Keratinocyte (primary cell): ENCODE measurements around the gene RPP21. TPM values are rescaled to one million over a fixed set of nuclear protein-coding genes. Genes with fewer than 3 reads are reported as not detected.

Source experiments
- DNase-seq: peaks from one replicate; pipeline ENCODE4 v3.0.0-alpha.2; 2011; ENCODE audit warnings: low read depth, missing footprints, low spot score
- FAIRE-seq: peaks from 2 replicates; lab custom pipeline; 2011; peaks lifted over from hg19 to GRCh38; lab: Jason Lieb, UNC
- H2AFZ ChIP-seq: 2 replicates; pipeline ENCODE4 v1.6.0; 2012; ENCODE audit warnings: low read length, control low read depth, inconsistent platforms; ENCODE audit not compliant: control insufficient read depth
- H3K27ac ChIP-seq: 2 replicates; pipeline ENCODE4 v1.5.1; 2011; ENCODE audit warnings: low read length; ENCODE audit not compliant: control insufficient read depth, insufficient read depth
- H3K27me3 ChIP-seq: 3 replicates; pipeline ENCODE4 v1.6.0; 2011; ENCODE audit warnings: low read length; ENCODE audit not compliant: control insufficient read depth, insufficient read depth; ENCODE audit errors: extremely low read depth
- H3K36me3 ChIP-seq, 2 experiments: 2 replicates in 1 of 2; 3 replicates in 1 of 2; pipeline ENCODE4 v1.5.1; 2011; ENCODE audit warnings: low read length in 2 of 2, mild to moderate bottlenecking in 1 of 2; ENCODE audit not compliant: control insufficient read depth in 2 of 2, insufficient read depth in 2 of 2; ENCODE audit errors: extremely low read depth in 1 of 2
- H3K4me1 ChIP-seq: 3 replicates; pipeline ENCODE4 v1.5.1; 2011; ENCODE audit warnings: low read length; ENCODE audit not compliant: control insufficient read depth, insufficient read depth; ENCODE audit errors: extremely low read depth
- H3K4me2 ChIP-seq: 3 replicates; pipeline ENCODE4 v1.6.0; 2011; ENCODE audit warnings: low read depth, low read length; ENCODE audit not compliant: control insufficient read depth, insufficient read depth; ENCODE audit errors: extremely low read depth
- H3K4me3 ChIP-seq, 3 experiments: fragments of 200-600 bp in 1 of 3; sonication (generic) in 1 of 3; 2 replicates in 2 of 3; 3 replicates in 1 of 3; pipeline ENCODE4 v1.5.1; 2011 to 2016; ENCODE audit warnings: low read length in 3 of 3, mild to moderate bottlenecking in 3 of 3, control low read depth in 2 of 3, inconsistent platforms in 1 of 3, low read depth in 1 of 3, mixed read lengths in 1 of 3, mixed run types in 1 of 3, moderate library complexity in 1 of 3; ENCODE audit not compliant: control insufficient read depth in 2 of 3, insufficient read depth in 2 of 3; ENCODE audit errors: extremely low read depth in 1 of 3
- H3K79me2 ChIP-seq: 2 replicates; pipeline ENCODE4 v1.6.0; 2012; ENCODE audit warnings: low read length; ENCODE audit not compliant: control insufficient read depth, insufficient read depth
- H3K9ac ChIP-seq: 3 replicates; pipeline ENCODE4 v1.6.0; 2011; ENCODE audit warnings: low read length; ENCODE audit not compliant: control insufficient read depth, insufficient read depth; ENCODE audit errors: extremely low read depth
- H3K9me1 ChIP-seq: 3 replicates; pipeline ENCODE4 v1.6.0; 2011; ENCODE audit warnings: low read length; ENCODE audit not compliant: control insufficient read depth, insufficient read depth; ENCODE audit errors: extremely low read depth
- H3K9me3 ChIP-seq: 2 replicates; pipeline ENCODE4 v1.5.1; 2012; ENCODE audit warnings: low read depth, low read length; ENCODE audit not compliant: control insufficient read depth
- H4K20me1 ChIP-seq: 3 replicates; pipeline ENCODE4 v1.6.0; 2011; ENCODE audit warnings: low read length; ENCODE audit not compliant: control insufficient read depth, insufficient read depth; ENCODE audit errors: extremely low read depth
- EZH2 ChIP-seq: IDR thresholded peaks from one replicate; pipeline ENCODE4 v1.6.1; 2012; ENCODE audit warnings: inconsistent platforms, mild to moderate bottlenecking, low read length, moderate library complexity
- dilution Hi-C: fragments of 300-500 bp; cut with MboI; formaldehyde crosslinking; loops from one replicate; pipeline ENCODE4 v1.7.0; 2020; ENCODE audit warnings: low sequenced_read_pairs; ENCODE audit not compliant: extremely low pct_ligation_motif_present
- polyA plus RNA-seq, 5 experiments: library from polyadenylated mRNA; depleted of rRNA in 3 of 5; stranded (reverse) in 3 of 5; stranded (forward) in 1 of 5; unstranded in 1 of 5; fragments of >200 nt; gene quantifications; 1 replicate in 1 of 5; 2 replicates in 3 of 5; 3 replicates in 1 of 5; pipeline versions ENCODE4 v1.2.1 to v1.2.3, GENCODE V29; 2011 to 2012; ENCODE audit warnings: missing spikeins in 2 of 5, low read depth in 1 of 5, low replicate concordance in 1 of 5
- TF ChIP-seq, protein P1 (sequence below), 3 experiments: IDR thresholded peaks in 1 of 3; conservative IDR thresholded peaks in 1 of 3; optimal IDR thresholded peaks in 1 of 3; 2 replicates in 2 of 3; 3 replicates in 1 of 3; pipeline versions ENCODE3 to v1.5.1; 2011; ENCODE audit warnings: low read length in 3 of 3, mild to moderate bottlenecking in 3 of 3, moderate library complexity in 2 of 3, control low read depth in 1 of 3, inconsistent platforms in 1 of 3; ENCODE audit not compliant: insufficient read depth in 2 of 3; ENCODE audit errors: extremely low read depth in 1 of 3

Gene RPP21
- polyA plus RNA-seq, 1 donor (not counting 4 experiments of a cell fraction or from before 2014, with no cell fraction given) = 25.7 TPM

GRCh38 chr6:30304002-30304401, 41.0 kb upstream of the RPP21 start:
- peaks cover 4% of the 10 kb centered on the region for H3K9me3 ChIP-seq
- H3K4me1 ChIP-seq = no peaks in the 10 kb centered on the region
- no peak overlapping the region for H3K4me3 ChIP-seq
- FAIRE-seq (no peak), DNase-seq (no peak)
- H3K9me1 ChIP-seq = no peaks in the 10 kb centered on the region
- peaks cover 32% of the 10 kb centered on the region for H3K79me2 ChIP-seq
- no peaks in the 10 kb centered on the region for H3K27me3 ChIP-seq
- H4K20me1 ChIP-seq = peaks cover 7% of the 10 kb centered on the region
- TF ChIP-seq EZH2 = no peak
- TF ChIP-seq, protein P1, sequence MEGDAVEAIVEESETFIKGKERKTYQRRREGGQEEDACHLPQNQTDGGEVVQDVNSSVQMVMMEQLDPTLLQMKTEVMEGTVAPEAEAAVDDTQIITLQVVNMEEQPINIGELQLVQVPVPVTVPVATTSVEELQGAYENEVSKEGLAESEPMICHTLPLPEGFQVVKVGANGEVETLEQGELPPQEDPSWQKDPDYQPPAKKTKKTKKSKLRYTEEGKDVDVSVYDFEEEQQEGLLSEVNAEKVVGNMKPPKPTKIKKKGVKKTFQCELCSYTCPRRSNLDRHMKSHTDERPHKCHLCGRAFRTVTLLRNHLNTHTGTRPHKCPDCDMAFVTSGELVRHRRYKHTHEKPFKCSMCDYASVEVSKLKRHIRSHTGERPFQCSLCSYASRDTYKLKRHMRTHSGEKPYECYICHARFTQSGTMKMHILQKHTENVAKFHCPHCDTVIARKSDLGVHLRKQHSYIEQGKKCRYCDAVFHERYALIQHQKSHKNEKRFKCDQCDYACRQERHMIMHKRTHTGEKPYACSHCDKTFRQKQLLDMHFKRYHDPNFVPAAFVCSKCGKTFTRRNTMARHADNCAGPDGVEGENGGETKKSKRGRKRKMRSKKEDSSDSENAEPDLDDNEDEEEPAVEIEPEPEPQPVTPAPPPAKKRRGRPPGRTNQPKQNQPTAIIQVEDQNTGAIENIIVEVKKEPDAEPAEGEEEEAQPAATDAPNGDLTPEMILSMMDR (optimal IDR thresholded peaks at IDR 0.05 in 1 of 3, IDR thresholded peaks at IDR 0.05 in 1 of 3, conservative IDR thresholded peaks at IDR 0.05 in 1 of 3; ENCODE audit: extremely low read depth in 1 of 3, insufficient read depth in 2 of 3, low read length in 3 of 3) = no peak
- H3K27ac ChIP-seq = no peak overlapping the region
- H3K4me2 ChIP-seq = no peak overlapping the region
- H2AFZ ChIP-seq = no peak overlapping the region
- H3K36me3 ChIP-seq = peaks cover 6 to 32% of the 10 kb centered on the region in 2 experiments
- no peak overlapping the region for H3K9ac ChIP-seq
- dilution Hi-C loops = no loop called here

- H3K27ac ChIP-seq = no peak overlapping the region
- FAIRE-seq = no peak
- H3K9me1 ChIP-seq = no peaks in the 10 kb centered on the region
- no peak overlapping the region for H3K4me2 ChIP-seq
- peaks cover 65% of the 10 kb centered on the region for H3K79me2 ChIP-seq
- peaks cover 15 to 20% of the 10 kb centered on the region in 2 experiments for H3K36me3 ChIP-seq
- no peak overlapping the region for H2AFZ ChIP-seq
- H3K4me1 ChIP-seq = no peaks in the 10 kb centered on the region
- no peak overlapping the region for H3K9ac ChIP-seq
- dilution Hi-C loops = no loop called here
- TF ChIP-seq EZH2 = no peak
- TF ChIP-seq, protein P1 (optimal IDR thresholded peaks at IDR 0.05 in 1 of 3, IDR thresholded peaks at IDR 0.05 in 1 of 3, conservative IDR thresholded peaks at IDR 0.05 in 1 of 3; ENCODE audit: extremely low read depth in 1 of 3, insufficient read depth in 2 of 3, low read length in 3 of 3) = no peak
- H3K9me3 ChIP-seq = no peaks in the 10 kb centered on the region
- H4K20me1 ChIP-seq = peaks cover 2% of the 10 kb centered on the region
- no peak overlapping the region for H3K4me3 ChIP-seq
- no peak for DNase-seq
- no peaks in the 10 kb centered on the region for H3K27me3 ChIP-seq
These were observed 33.9 kb upstream of the RPP21 start for GRCh38 chr6:30311101-30311500.
